Myocyte (in vitro differentiated cells): Measurements from ENCODE around the gene SBK1. TPM values are rescaled to one million over a fixed set of nuclear protein-coding genes. Genes with fewer than 3 reads are reported as not detected.

Source experiments
- DNase-seq: peaks from one replicate; pipeline ENCODE4 v3.0.0-alpha.2; 2012; ENCODE audit warnings: low read depth
- total RNA-seq: library from RNA; depleted of rRNA; stranded (reverse); fragments of >200 nt; gene quantifications from 2 replicates; pipeline ENCODE4 v1.2.3, GENCODE V29; 2014

SBK1 gene
- total RNA-seq, 1 donor from 2014 or later: 3.7 TPM

DNA sequence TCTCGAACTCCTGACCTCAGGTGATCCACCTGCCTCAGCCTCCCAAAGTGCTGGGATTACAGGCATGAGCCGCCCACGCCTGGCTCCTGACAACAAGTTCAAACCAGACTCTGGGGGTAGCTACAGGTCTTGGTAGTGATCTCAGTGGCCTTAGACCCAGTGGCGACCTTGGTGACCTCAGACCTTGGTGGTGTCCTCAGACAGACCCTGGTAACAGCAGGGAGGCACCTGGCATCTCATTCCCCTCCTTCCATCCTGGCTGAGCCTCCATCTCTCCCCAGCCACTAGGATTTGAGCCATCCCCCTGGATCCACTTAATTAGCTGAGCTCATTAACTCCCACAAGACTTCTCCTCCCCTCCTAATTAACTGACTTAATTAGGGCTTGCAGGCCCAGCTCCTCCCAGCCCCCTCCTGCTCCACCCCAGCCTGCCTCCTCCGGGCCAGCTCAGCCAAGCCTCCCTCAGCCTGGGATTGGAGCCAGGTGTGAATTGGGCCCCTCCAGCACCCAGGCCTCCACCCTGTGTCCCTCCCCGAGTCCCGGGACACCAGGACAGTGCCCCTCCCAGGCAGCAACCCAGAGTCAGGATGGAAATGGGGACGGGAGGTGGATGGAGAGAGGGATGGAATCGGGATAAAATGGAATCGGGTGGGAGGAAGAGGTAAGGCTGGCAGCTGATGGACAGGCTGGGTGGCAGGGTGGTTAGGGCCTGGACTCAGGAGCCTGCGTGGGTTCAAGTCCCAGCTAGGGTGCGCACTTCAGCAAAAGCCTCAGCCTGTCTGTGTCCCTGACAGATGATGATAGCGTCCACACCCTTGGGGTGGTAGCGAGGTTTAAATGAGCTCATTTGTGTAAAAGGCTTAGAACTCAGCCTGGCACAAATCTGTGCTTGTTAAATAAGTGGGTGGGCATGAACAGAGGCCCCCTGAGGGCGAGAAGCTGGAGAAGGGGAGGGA is 11.2 kb upstream of the SBK1 start:
- DNase-seq: no peak

DNA sequence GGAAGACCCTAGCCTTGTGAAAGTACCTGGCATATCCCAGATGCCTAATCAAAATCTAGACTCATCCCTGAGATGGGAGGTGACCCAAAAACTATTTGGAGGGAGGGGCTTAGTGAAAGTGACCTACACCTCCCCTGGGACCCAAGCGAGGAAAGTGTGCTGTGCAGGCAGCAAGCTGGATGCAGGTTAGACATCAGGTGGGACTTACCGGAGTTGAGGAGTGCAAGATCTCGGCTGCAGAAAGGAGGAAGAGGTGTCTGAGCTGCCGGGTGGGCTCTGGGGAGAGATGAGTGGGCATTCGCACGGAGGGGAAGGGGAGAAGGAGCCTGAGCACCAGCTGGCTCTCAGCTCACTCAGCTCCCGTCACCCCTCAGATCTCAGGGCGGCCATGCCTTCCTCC is 10.3 kb upstream of the SBK1 start:
- no peak for DNase-seq

GRCh38 chr16:28283173-28283572 is 9.2 kb upstream of the SBK1 start:
- no peak for DNase-seq

DNA sequence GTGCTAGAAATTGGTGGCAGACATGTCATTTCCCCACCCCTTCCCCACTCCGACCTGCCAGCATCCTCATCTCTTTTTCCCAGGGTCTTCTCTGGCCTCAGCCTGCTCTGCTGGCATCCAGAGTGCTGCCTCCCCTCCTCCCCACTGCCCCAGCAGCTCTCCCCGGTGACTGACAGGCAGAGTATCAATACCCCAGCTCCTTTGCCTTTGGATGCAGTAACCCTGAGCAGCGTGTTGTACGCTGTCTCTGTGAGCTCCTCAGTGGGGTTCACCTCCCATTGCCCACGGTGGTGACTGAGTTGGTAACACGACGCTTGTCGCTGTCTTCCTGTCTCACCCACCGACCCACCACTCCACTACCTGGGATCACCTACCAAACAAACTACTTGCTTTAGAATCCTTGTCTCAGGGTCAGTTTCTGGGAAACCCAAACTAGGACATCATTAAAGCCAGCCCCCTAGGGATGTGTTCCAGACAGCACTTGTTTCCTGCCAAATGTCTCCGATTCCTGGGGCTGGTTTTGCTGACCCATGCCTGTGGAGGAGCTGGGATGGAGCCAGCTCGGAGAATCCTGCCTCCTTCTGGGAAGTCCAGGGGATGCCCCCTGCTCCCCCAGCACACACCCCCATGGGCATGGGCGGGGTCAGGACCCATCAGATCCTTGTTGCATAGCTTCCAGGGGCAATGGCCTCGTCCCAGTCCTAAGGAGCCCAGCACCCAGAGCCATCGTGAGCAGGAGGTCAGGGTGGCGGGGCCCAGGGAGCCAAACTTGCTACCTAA is 8.3 kb upstream of the SBK1 start:
- DNase-seq: no peak

GRCh38 chr16:28285649-28286048 is 6.7 kb upstream of the SBK1 start:
- DNase-seq: peak; percentile 19

DNA sequence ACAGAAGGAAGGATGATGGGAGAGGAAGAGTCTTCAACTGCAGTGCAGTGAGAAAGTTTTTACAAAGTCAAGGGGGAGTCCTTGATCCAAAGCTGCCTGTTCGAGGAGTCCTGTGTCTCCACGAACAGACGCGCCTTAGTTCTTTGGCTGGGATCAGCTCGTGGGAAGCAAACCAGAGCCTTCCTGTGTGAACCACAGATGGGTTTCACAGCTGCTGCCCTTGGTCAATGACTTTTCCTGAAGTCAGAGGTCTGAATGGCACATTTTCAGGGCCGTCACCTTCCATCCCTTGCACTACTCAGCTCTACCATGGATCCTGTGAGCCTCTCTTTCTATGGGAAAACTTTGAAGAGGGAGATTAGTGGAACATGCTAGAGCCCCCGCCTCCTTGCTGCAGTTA is 4.2 kb upstream of the SBK1 start:
- DNase-seq: peak; percentile 73

DNA sequence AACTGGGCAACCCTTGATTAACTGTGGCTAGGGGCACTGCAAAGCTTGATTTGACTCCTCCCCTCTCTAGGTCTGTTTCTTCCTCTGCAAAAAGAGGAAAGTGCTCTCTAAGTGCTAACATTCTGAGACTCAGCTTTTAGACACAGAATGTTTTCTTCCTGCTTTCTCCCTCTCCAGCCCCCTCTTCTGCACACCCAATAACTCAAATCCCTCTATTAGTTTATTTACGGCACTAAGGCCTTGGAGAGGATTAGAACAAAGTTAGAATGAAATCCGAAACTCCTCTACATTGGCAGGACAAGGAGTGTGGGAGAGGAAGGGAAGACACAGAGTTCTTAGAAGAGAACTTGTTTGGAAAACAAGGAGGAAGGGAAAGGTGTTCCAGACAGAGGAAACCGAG is 3.3 kb upstream of the SBK1 start:
- DNase-seq: no peak

DNA sequence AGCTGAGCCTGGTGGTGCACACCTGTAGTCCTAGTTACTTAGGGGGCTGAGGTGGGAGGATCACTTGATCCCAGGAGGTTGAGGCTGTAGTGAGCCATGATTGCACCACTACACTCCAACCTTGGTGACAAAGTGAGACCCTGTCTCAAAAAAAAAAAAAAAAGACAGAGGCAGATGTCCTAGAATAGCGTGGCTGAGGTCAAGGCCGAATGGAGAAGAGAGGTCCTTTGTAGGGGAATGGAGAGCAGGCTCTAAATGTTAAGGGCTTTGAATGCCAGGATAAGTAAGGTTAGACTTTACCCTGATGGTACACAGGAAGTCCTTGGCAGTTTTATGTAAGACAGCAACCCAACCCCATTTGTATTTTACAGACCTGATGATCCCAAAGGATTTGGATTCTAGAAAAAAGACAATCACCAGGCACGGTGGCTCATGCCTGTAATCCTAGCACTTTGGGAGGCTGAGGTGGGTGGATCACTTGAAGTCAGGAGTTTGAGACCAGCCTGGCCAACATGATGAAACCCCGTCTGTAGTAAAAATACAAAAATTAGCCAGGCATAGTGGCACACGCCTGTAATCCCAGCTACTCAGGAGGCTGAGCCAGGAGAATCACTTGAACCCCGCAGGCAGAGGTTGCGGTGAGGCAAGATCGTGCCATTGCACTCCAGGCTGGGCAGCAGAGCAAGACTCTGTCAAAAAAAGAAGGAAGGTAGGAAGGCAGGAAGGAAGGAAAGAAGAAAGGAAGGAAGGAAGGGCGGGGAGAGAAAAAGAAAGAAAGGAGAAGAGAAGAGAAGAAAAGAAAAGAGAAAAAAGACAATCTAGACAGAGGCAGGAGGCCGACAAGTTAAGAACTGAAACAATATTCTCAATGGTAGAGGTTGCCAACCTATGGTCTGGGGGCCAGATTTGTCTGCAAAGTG is 2.1 kb upstream of the SBK1 start:
- no peak for DNase-seq

DNA sequence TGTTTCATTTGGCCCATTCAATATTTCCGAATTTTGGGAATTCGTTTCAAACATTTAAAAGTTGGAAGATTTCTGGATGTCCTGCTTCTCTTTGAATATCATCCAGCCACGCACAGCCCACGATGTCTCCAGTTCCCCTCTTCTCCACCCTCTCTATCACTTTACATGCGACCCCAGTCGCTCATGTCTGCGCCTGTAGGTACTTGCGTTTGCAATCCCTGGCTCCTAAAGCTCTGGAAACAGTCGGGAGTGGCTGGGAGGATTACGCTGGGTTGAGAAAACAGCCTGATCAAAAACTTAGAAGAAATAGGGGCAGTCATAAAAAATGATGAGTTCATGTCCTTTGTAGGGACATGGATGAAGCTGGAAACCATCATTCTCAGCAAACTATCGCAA is 1.5 kb upstream of the SBK1 start:
- DNase-seq: no peak

GRCh38 chr16:28292731-28293600 is 641 bp downstream of the SBK1 start:
- no peak for DNase-seq

DNA sequence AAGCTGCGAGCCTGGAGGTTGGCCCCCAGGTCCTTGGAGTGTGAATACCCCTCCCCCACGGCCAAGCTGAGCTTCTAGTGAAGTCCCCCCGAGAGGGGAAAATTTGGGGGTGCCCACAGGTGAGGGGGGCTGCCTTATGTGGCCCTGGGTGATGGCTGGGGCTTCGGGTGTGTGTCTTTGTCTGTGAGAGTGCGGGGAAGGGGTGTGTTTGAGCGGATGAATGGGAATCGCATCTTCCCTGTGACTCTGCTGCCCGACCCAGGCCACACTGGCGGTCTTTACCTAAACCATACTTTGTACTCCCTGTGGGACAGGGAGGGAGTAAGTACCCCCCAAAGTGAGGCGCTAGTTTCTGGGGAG is 1.3 kb downstream of the SBK1 start:
- DNase-seq: no peak

DNA sequence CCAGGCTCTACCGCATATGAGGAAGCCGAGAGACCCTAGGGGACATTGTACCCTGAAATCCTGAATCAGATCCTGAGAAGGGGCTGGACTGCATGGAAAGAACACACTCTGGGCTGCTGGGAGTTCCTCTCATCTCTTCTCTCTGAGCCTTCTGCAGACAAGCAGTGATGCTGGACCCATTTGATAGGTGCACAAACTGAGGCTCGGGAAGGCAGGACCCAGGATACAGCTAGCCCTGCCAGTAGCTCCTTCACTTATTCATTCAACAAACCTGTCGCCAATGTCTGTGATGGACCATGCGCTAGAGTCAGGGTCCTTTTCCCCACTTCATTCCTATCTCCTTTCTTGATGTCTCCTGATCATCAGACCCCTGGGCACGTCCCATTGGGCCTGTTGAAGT is 1.9 kb downstream of the SBK1 start:
- no peak for DNase-seq

DNA sequence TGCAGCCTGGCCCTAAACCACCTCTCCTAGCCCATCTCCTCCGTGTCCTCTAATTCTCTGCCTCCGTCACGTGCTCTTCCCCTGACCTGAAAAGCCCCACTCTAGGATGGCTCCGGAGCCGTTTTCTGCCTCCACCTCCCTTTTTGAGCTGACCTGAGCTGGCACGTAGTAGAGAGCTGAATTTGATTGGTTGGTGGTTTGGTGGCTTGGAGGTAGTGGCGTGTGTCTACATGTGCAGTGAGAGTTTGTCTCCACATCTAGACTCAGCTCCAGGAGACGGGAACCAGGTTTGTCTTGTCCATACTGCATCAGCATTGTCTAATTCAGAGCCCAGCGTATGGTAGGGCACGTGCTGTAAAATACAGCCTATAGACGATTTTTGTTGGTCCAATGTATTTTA is 3.0 kb downstream of the SBK1 start:
- DNase-seq: no peak

DNA sequence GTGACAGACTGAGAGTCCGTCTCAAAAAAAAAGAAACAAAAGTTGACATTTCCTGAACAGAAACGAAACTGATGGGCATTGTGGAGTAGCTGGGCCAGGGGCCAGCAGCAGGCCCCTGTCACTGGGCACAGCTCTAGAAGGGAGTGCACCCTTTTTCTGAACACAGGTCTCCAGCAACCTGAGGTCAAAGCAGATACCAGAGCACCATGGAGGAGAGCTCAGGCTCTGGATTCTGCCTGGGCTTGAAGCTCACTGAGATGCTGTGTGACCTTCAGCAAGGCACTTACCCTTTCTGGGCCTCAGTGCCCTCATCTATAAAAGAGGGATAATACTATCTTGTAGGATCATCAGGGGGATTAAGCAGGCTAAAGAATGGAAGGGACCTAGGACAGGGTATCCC is 5.0 kb downstream of the SBK1 start:
- DNase-seq: no peak

- DNase-seq: no peak
Measured at GRCh38 chr16:28297784-28298510, 5.6 kb downstream of the SBK1 start.

DNA sequence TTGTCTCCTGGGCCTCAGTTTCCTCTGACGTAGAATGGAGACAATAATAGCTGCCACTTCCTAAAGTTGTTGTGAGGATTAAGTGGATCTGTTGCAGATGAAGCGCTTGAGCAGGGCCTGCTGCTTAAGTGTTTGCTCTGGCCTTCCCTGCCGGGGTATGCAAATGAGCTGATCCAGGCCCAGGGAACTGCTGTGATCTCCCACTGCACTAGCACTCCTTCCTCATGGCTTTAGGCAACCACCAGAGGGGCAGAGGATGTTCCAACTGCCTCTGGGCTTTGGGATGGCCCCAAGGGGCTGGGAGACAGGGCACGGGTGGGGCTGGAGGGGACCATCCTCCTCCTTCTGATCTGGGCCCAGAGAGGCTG is 6.2 kb downstream of the SBK1 start:
- no peak for DNase-seq

DNA sequence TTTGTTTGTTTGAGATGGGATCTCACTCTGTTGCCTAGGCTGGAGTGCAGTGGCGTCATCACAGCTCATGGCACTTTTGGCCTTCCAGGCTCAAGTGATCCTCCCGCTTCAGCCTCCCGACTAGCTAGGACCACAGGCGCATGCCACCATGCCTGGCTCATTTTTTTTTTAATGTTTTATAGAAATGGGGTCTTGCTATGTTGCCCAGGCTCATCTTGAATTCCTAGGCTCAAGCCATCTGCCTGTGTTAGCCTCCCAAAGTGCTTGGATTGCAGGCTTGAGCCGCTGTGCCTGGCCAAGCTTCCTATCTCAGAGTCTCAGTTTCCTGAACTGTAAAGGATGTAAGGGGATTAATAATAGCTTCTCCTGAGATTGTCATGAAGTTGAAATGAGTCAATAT is 8.0 kb downstream of the SBK1 start:
- no peak for DNase-seq

GRCh38 chr16:28301154-28301553 is 8.8 kb downstream of the SBK1 start:
- DNase-seq: peak; percentile 56

DNA sequence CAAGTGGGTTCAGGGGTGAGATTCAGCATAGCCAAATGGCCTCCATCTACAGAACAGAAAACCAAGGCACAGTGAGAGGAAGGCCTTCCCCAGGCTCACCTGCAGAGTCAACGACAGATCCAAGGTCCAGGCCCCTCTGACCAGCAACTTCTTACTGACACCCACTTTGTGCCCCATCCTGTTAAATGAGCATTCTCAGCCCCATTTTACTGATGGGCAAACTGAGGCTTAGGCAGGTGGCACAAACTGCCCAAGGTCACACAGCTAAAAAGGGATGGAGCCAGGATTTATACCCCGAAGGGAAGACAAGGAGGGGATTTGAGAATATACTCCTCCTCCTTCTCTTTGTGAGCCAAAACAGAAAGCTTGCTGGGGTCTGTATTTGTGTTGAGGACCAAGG is 9.3 kb downstream of the SBK1 start:
- DNase-seq: no peak

DNA sequence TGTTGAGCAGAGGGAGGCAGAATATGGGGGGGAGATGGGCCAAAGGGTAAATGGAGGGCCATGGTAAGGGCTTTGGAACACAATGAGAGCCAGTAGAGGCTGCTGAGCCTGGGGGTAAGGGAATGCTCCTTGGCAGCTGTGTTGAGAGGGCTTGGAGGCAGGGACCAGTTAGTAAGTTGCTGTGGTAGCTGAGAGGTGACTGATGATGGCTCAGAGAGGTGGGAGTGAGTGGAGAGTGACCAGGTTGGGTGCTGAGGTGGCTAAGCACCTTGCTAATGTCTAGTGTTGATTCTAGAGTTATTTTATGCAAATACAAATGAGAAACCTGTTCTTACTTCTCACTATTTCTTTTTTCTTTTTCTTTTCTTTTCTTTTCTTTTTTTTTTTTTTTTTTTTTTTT is 10.8 kb downstream of the SBK1 start:
- DNase-seq: no peak
